Trophoblast cell (in vitro differentiated cells and primary cell): Measurements from ENCODE around the gene ITPRID1.

ENCODE experiments used
- DNase-seq, 2 donors: peaks; one replicate each; pipeline ENCODE4 v3.0.0-alpha.2; 2016
- H2AFZ ChIP-seq: 2 replicates; pipeline ENCODE4 v1.6.1; 2013; ENCODE audit warnings: low read length, moderate library complexity, mild to moderate bottlenecking; ENCODE audit not compliant: insufficient read depth, poor library complexity
- H2AK5ac ChIP-seq: 2 replicates; pipeline ENCODE4 v1.6.1; 2013; ENCODE audit warnings: mild to moderate bottlenecking, low read length
- H2BK120ac ChIP-seq: 2 replicates; pipeline ENCODE4 v1.6.1; 2013; ENCODE audit warnings: low read length, mild to moderate bottlenecking, moderate library complexity; ENCODE audit not compliant: insufficient read depth, poor library complexity
- H2BK12ac ChIP-seq: 2 replicates; pipeline ENCODE4 v1.6.1; 2013; ENCODE audit warnings: mild to moderate bottlenecking, low read length, moderate library complexity
- H2BK5ac ChIP-seq: 2 replicates; pipeline ENCODE4 v1.6.1; 2013; ENCODE audit warnings: low read length, low read depth, moderate library complexity, mild to moderate bottlenecking; ENCODE audit not compliant: poor library complexity
- H3K14ac ChIP-seq: 2 replicates; pipeline ENCODE4 v1.6.1; 2013; ENCODE audit warnings: mild to moderate bottlenecking, low read length
- H3K18ac ChIP-seq: 2 replicates; pipeline ENCODE4 v1.6.1; 2013; ENCODE audit warnings: mild to moderate bottlenecking, low read length
- H3K23ac ChIP-seq: 2 replicates; pipeline ENCODE4 v1.6.1; 2013; ENCODE audit warnings: low read length
- H3K27ac ChIP-seq: 2 replicates; pipeline ENCODE4 v1.5.1; 2013; ENCODE audit warnings: low read depth, mild to moderate bottlenecking, inconsistent platforms, low read length, moderate library complexity
- H3K27me3 ChIP-seq: 2 replicates; pipeline ENCODE4 v1.6.1; 2013; ENCODE audit warnings: inconsistent platforms, mild to moderate bottlenecking, low read length, moderate library complexity; ENCODE audit not compliant: insufficient read depth
- H3K36me3 ChIP-seq, 2 experiments: 1 replicate in 1 of 2; 2 replicates in 1 of 2; pipeline ENCODE4 v1.6.1; 2013; ENCODE audit warnings: low read length in 2 of 2, mild to moderate bottlenecking in 2 of 2, moderate library complexity in 1 of 2; ENCODE audit not compliant: insufficient read depth in 2 of 2, control insufficient read depth in 1 of 2
- H3K4ac ChIP-seq: 2 replicates; pipeline ENCODE4 v1.6.1; 2013; ENCODE audit warnings: low read depth, mild to moderate bottlenecking, low read length, moderate library complexity
- H3K4me1 ChIP-seq, 2 experiments: 1 replicate in 1 of 2; 2 replicates in 1 of 2; pipeline ENCODE4 v1.6.1; 2013; ENCODE audit warnings: low read length in 2 of 2, mild to moderate bottlenecking in 2 of 2, moderate library complexity in 1 of 2; ENCODE audit not compliant: insufficient read depth in 2 of 2, control insufficient read depth in 1 of 2
- H3K4me2 ChIP-seq: 2 replicates; pipeline ENCODE4 v1.6.1; 2013; ENCODE audit warnings: inconsistent platforms, mild to moderate bottlenecking, low read length, moderate library complexity
- H3K4me3 ChIP-seq: 2 replicates; pipeline ENCODE4 v1.5.1; 2013; ENCODE audit warnings: mild to moderate bottlenecking, low read depth, low read length, inconsistent platforms
- H3K79me1 ChIP-seq: one replicate; pipeline ENCODE4 v1.6.1; 2013; ENCODE audit warnings: low read length
- H3K79me2 ChIP-seq: 2 replicates; pipeline ENCODE4 v1.6.1; 2013; ENCODE audit warnings: low read length, mild to moderate bottlenecking; ENCODE audit not compliant: control insufficient read depth, insufficient read depth, poor library complexity
- H3K9ac ChIP-seq: 2 replicates; pipeline ENCODE4 v1.6.1; 2013; ENCODE audit warnings: mild to moderate bottlenecking, low read length
- H3K9me3 ChIP-seq: 2 replicates; pipeline ENCODE4 v1.6.1; 2013; ENCODE audit warnings: low read depth, mild to moderate bottlenecking, control low read depth, inconsistent platforms, low read length; ENCODE audit not compliant: insufficient read depth
- H4K12ac ChIP-seq: 2 replicates; pipeline ENCODE4 v1.6.1; 2013; ENCODE audit warnings: low read depth, mild to moderate bottlenecking, low read length, moderate library complexity
- H4K8ac ChIP-seq: 2 replicates; pipeline ENCODE4 v1.6.1; 2013; ENCODE audit warnings: low read depth, mild to moderate bottlenecking, low read length, moderate library complexity
- H4K91ac ChIP-seq: one replicate; pipeline ENCODE4 v1.6.1; 2013; ENCODE audit warnings: low read depth, mild to moderate bottlenecking, low read length, moderate library complexity
- WGBS: extraction: QIAGEN DNeasy Blood & Tissue Kit; methylation state at CpG from one replicate; pipeline ENCODE4 v1.1.7; 2013; ENCODE audit warnings: missing lambda C conversion rate; ENCODE audit not compliant: insufficient read length, insufficient coverage; ENCODE audit errors: extremely low coverage; 5-methylcytosine and 5-hydroxymethylcytosine counted together

ITPRID1 gene

DNA sequence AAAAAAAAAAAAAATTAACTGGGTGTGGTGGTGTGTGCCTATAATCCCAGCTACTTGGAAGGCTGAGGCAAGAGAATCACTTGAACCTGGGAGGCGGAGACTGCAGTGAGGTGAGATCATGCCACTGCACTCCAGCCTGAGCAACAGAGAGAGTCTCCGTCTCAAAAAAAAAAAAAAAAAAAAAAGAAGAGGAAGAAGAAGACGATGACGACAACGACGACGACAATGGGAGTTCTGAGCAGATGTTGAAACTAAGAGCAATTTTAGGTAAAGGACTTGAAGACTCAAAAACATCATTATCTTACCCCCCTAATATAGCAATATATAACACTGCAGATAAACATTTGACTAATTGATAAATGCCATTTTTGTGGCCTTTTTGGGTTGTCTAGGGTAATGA is 133.6 kb downstream of the ITPRID1 start:
- Histone ChIP-seq H3K9me3 (no peaks in the 10 kb centered on the region), H3K9ac (no peak overlapping the region), H3K14ac (no peak overlapping the region), H4K8ac (no peak overlapping the region), H3K79me2 (no peaks in the 10 kb centered on the region), H2BK5ac (no peak overlapping the region), H3K18ac (no peak overlapping the region), H2BK12ac (no peak overlapping the region), H3K4ac (no peak overlapping the region), H3K27ac (no peak overlapping the region), H3K4me1 (no peaks in the 10 kb centered on the region), H2BK120ac (no peak overlapping the region), H3K4me3 (no peak overlapping the region), H3K79me1 (no peaks in the 10 kb centered on the region), H2AK5ac (no peak overlapping the region), H3K27me3 (no peaks in the 10 kb centered on the region), H3K4me2 (no peak overlapping the region), H2AFZ (no peak overlapping the region), H4K91ac (no peak overlapping the region), H4K12ac (no peak overlapping the region), H3K36me3 (no peaks in the 10 kb centered on the region), H3K23ac (no peak overlapping the region)
- no CpG with 5 or more reads among the region's 7 CpGs for WGBS
- DNase-seq = no peak

DNA sequence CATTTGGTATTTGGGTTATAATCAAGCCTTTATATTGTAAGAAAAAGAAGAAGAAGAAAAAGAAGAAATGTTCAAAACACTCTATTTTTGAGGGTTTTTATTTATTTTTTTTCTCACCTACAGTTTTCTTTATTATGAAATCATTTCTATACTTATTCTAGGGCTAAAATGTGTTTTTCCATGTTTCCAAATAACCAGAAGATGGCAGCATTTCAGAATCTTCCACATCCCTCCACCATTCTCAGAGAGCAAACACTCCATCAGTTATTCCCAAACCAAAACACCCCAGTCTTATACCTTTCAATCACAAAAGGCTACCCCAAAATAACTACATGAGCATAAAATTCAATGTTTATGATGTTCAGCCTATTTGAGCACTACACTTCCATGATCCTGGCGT is 134.4 kb downstream of the ITPRID1 start:
- no peak overlapping the region for H3K4me2 ChIP-seq
- no peak overlapping the region for H2BK12ac ChIP-seq
- no peaks in the 10 kb centered on the region for H3K79me2 ChIP-seq
- no peak overlapping the region for H2AFZ ChIP-seq
- no peak overlapping the region for H3K4me3 ChIP-seq
- no peaks in the 10 kb centered on the region for H3K36me3 ChIP-seq
- no peak overlapping the region for H2BK5ac ChIP-seq
- H4K12ac ChIP-seq = no peak overlapping the region
- H2BK120ac ChIP-seq = no peak overlapping the region
- no peak overlapping the region for H4K91ac ChIP-seq
- WGBS = no CpG with 5 or more reads among the region's 1 CpG
- no peak overlapping the region for H3K18ac ChIP-seq
- no peak overlapping the region for H3K14ac ChIP-seq
- H3K4me1 ChIP-seq = no peaks in the 10 kb centered on the region
- no peak overlapping the region for H4K8ac ChIP-seq
- no peak overlapping the region for H3K27ac ChIP-seq
- H2AK5ac ChIP-seq = no peak overlapping the region
- no peaks in the 10 kb centered on the region for H3K79me1 ChIP-seq
- no peaks in the 10 kb centered on the region for H3K27me3 ChIP-seq
- no peak overlapping the region for H3K23ac ChIP-seq
- no peaks in the 10 kb centered on the region for H3K9me3 ChIP-seq
- no peak overlapping the region for H3K9ac ChIP-seq
- H3K4ac ChIP-seq = no peak overlapping the region
- DNase-seq = no peak

DNA sequence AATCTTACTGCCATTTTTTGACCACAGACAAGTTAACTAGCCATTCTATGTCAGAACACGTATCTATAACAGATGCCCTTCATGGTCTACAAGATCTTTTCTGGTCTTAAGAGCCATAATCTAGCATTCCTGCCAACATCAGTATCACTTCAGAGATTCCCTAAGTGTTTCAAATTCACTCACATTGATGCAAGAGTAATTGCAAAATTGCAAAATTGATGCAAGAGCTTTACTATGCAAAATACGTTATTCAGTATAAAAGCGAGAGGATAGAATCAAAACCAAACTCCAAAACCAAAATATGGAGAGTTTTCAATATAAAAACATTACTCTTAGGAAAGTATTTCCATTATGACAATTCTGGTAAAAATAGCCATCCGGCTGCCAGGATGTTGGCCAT is 135.0 kb downstream of the ITPRID1 start:
- H2BK12ac ChIP-seq = no peak overlapping the region
- H3K18ac ChIP-seq = no peak overlapping the region
- no peak overlapping the region for H3K4me3 ChIP-seq
- H3K27me3 ChIP-seq = no peaks in the 10 kb centered on the region
- no peak overlapping the region for H4K91ac ChIP-seq
- no peaks in the 10 kb centered on the region for H3K36me3 ChIP-seq
- H3K14ac ChIP-seq = no peak overlapping the region
- no peak overlapping the region for H2BK5ac ChIP-seq
- no peak overlapping the region for H3K4ac ChIP-seq
- no peaks in the 10 kb centered on the region for H3K79me2 ChIP-seq
- no peaks in the 10 kb centered on the region for H3K9me3 ChIP-seq
- H4K8ac ChIP-seq = no peak overlapping the region
- H3K27ac ChIP-seq = no peak overlapping the region
- H2BK120ac ChIP-seq = no peak overlapping the region
- H2AK5ac ChIP-seq = no peak overlapping the region
- no CpG with 5 or more reads among the region's 4 CpGs for WGBS
- H2AFZ ChIP-seq = no peak overlapping the region
- no peaks in the 10 kb centered on the region for H3K79me1 ChIP-seq
- no peak overlapping the region for H3K4me2 ChIP-seq
- H3K4me1 ChIP-seq = no peaks in the 10 kb centered on the region
- H3K23ac ChIP-seq = no peak overlapping the region
- H4K12ac ChIP-seq = no peak overlapping the region
- H3K9ac ChIP-seq = no peak overlapping the region
- peak in 1 of 2 donors; percentile 43 for DNase-seq

GRCh38 chr7:31651234-31652062 is 137.6 kb downstream of the ITPRID1 start:
- Histone ChIP-seq H3K79me2 (no peaks in the 10 kb centered on the region), H3K9me3 (peaks cover 2% of the 10 kb centered on the region)

More at GRCh38 chr7:31651234-31652062, 137.6 kb downstream of the ITPRID1 start:
- Histone ChIP-seq H3K36me3 (no peaks in the 10 kb centered on the region), H4K8ac (no peak overlapping the region), H2BK120ac (no peak overlapping the region), H3K18ac (no peak overlapping the region), H3K4me3 (no peak overlapping the region), H4K91ac (no peak overlapping the region), H4K12ac (no peak overlapping the region), H3K4me1 (no peaks in the 10 kb centered on the region), H3K9ac (no peak overlapping the region), H2AK5ac (no peak overlapping the region), H3K79me1 (no peaks in the 10 kb centered on the region), H3K4ac (no peak overlapping the region), H2AFZ (no peak overlapping the region), H3K14ac (no peak overlapping the region), H3K4me2 (no peak overlapping the region), H3K27me3 (no peaks in the 10 kb centered on the region), H3K27ac (no peak overlapping the region), H2BK5ac (no peak overlapping the region), H2BK12ac (no peak overlapping the region), H3K23ac (no peak overlapping the region)
- no peak for DNase-seq
- no CpG with 5 or more reads among the region's 7 CpGs for WGBS
